Measurements from ENCODE around the gene USP19. TPM values are rescaled to one million over a fixed set of nuclear protein-coding genes. Genes with fewer than 3 reads are reported as not detected.

Gene USP19
- total and polyA plus RNA-seq, 2 of the 4 experiments (the other 2 are of a cell fraction) = 24.7 to 39.7 TPM

DNA sequence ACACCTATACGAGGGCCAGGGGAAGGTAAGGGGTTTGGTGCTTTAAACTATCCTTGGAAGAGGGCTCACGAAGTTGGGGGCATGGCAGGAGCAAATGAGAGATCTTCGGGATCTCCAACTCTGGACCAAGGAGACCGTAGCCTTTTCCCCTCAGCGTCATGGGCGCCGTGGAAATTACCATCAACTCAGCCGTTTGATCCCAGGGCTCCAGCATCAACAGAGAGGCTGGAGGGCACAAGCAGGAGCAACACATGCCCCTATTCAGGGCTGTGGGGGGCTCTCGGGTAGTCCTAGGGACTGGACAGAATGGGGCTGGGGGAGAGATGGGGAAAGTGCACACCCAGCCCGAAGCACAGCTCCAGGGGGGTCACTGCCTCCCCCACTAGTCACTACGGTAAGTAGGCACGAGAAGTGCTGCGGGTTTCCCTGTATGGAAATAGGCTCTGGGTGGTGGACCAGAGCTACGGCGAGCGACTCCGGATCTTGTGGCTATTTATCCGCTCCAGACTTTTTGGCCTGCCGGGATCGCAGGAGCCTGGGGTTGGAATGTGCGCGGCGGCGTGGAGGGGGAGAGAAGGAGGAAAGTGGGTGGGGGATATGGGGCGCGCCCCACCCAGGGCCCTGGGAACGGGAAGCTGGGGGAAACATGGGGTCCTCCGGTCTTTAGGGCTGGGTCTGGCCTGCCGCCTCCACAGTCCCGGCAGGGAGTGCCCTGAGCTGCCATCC, 12.8 kb upstream of the USP19 start:
- ChIA-PET POLR2A (ENCODE audit: unreplicated experiment) (interaction anchor here (0.5 to 1.2 kb wide), 5 partner anchors 12 to 345 kb away, joined by 3 to 7 read pairs (median 4); partner anchors contain the start of gene USP19), CTCF (no interaction called here)
- Histone ChIP-seq H3K4me3 (ENCODE audit: insufficient read depth, low read depth, low read length) (peak overlapping the region; percentile 68), H3K4me2 (ENCODE audit: low read depth, low read length) (peak overlapping the region; percentile 88), H4K5ac (ENCODE audit: low read depth, low read length) (peak overlapping the region; percentile 98), H3K56ac (ENCODE audit: extremely low read depth, insufficient read depth, low read length) (peak overlapping the region; percentile 87), H4K91ac (ENCODE audit: insufficient read depth, low read depth, low read length) (peak overlapping the region; percentile 99), H3K79me1 (ENCODE audit: low read depth in 1 of 2, low read length in 2 of 2) (peaks cover 14 to 57% of the 10 kb centered on the region in 2 experiments), H2AFZ (replicated peaks; ENCODE audit: low read length, poor library complexity) (peak overlapping the region; percentile 97), H2BK15ac (ENCODE audit: low read depth, low read length) (peak overlapping the region; percentile 67; the same call in 2 of the 3 replicates), H3K18ac (ENCODE audit: low read depth, low read length) (peak overlapping the region; percentile 97), H2AK9ac (replicated peaks; ENCODE audit: low read depth, low read length, poor library complexity) (peak overlapping the region; percentile 97), H3K36me3 (ENCODE audit: control insufficient read depth, insufficient read depth, low read length) (peaks cover 32% of the 10 kb centered on the region), H2BK120ac (ENCODE audit: low read depth, low read length) (peak overlapping the region; percentile 69), H3K4me1 (ENCODE audit: control insufficient read depth, insufficient read depth, low read length) (peaks cover 9% of the 10 kb centered on the region), H3K14ac (replicated peaks; ENCODE audit: low read depth, low read length) (peak overlapping the region; percentile 92), H2BK20ac (ENCODE audit: low read depth, low read length) (no peak overlapping the region), H4K8ac (ENCODE audit: low read depth in 2 of 2, low read length in 2 of 2) (peak overlapping the region; percentile 83 to 94), H2BK5ac (ENCODE audit: low read depth, low read length, poor library complexity, severe bottlenecking) (peak overlapping the region; percentile 97), H3K9ac (ENCODE audit: low read depth, low read length) (peak overlapping the region; percentile 97), H2AK5ac (ENCODE audit: low read depth, low read length) (peak overlapping the region; percentile 97), H3K9me3 (ENCODE audit: control insufficient read depth, insufficient read depth, low read length) (no peaks in the 10 kb centered on the region), H3K27ac (ENCODE audit: insufficient read depth, low read length) (peak overlapping the region; percentile 99), H3K27me3 (ENCODE audit: control insufficient read depth, insufficient read depth, low read length) (no peaks in the 10 kb centered on the region), H3K4ac (ENCODE audit: low read depth, low read length) (peak overlapping the region; percentile 98), H3K23ac (ENCODE audit: low read depth, low read length) (peak overlapping the region; percentile 88), H4K20me1 (ENCODE audit: insufficient read depth, low read length) (peaks cover 12% of the 10 kb centered on the region), H3K9me1 (ENCODE audit: insufficient read depth, low read length) (peaks cover 37% of the 10 kb centered on the region)
- intact Hi-C loops (cut with micrococcal nuclease) = loop anchor here (2.0 kb wide), 1 partner anchor 143 kb away; the partner anchor contains the start of gene C3orf62
- dilution Hi-C loops (cut with HindIII; ENCODE audit: low sequenced_read_pairs, unreplicated experiment) = no loop called here
- WGBS, 2 experiments (ENCODE audit: extremely low coverage in 2 of 2, insufficient read length in 1 of 2) = 0% methylated on average over 5 of the region's 30 CpGs; no CpG with 5 or more reads in 1 of the 2 experiments
- TF ChIP-seq MAZ (IDR thresholded peaks at IDR 0.05; ENCODE audit: borderline replicate concordance, low read depth, low read length) = peak; percentile 88
- 0 out of 2 replicates have a peak, but pooled peaks have one; percentile 46 for TF ChIP-seq POLR2A (IDR thresholded peaks at IDR 0.05; ENCODE audit: low read depth, low read length)
- no peak for TF ChIP-seq RAD21 (IDR thresholded peaks at IDR 0.05; ENCODE audit: low read length)
- TF ChIP-seq CEBPB (IDR thresholded peaks at IDR 0.05; ENCODE audit: low read depth, low read length) = no peak
- TF ChIP-seq, protein P1, sequence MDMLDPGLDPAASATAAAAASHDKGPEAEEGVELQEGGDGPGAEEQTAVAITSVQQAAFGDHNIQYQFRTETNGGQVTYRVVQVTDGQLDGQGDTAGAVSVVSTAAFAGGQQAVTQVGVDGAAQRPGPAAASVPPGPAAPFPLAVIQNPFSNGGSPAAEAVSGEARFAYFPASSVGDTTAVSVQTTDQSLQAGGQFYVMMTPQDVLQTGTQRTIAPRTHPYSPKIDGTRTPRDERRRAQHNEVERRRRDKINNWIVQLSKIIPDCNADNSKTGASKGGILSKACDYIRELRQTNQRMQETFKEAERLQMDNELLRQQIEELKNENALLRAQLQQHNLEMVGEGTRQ (IDR thresholded peaks at IDR 0.05; ENCODE audit: low read depth, low read length) = no peak
- ATAC-seq (ENCODE audit: low read depth) = peak; percentile 85
- in situ Hi-C loops (cut with MboI; ENCODE audit: low sequenced_read_pairs) = no loop called here
- no TSS peak for BruUV-seq (replicated peaks)
- peak; percentile 85 for DNase-seq

All from IMR-90 (cell line).